Activated T-cell treated with anti-CD3 and anti-CD28 coated beads for 48 hours (primary cell): ENCODE measurements around the gene RGS14.
"Not testable (repeated sequence)": the region's sequence is repeated elsewhere in the genome, so short reads cannot be mapped to it uniquely, and the experiment has no call there.

ENCODE experiments used
- DNase-seq: peaks from one replicate; pipeline ENCODE4 v3.0.0-alpha.2; 2020; ENCODE audit warnings: low read depth

RGS14 gene

GRCh38 chr5:177346820-177347219 is 10.9 kb upstream of the RGS14 start:
- DNase-seq: no peak

- no peak for DNase-seq
Measured at GRCh38 chr5:177347699-177348098, 10.0 kb upstream of the RGS14 start.

GRCh38 chr5:177349362-177349647 is 8.4 kb upstream of the RGS14 start:
- DNase-seq: no peak

- no peak for DNase-seq
Measured at GRCh38 chr5:177349762-177350161, 8.0 kb upstream of the RGS14 start.

- DNase-seq: no peak
Measured at GRCh38 chr5:177350776-177351391, 6.8 kb upstream of the RGS14 start.

GRCh38 chr5:177351392-177352329 is 6.1 kb upstream of the RGS14 start, which contains the start of gene LMAN2:
LMAN2 (minus strand) TSS chr5:177351668; CDS start chr5:177351647, 21 bp downstream.
- DNase-seq: peak; percentile 86

- DNase-seq: no peak
Measured at GRCh38 chr5:177353093-177353492, 4.6 kb upstream of the RGS14 start.

GRCh38 chr5:177354256-177354655 is 3.5 kb upstream of the RGS14 start:
- DNase-seq: no peak

- no peak for DNase-seq
Measured at GRCh38 chr5:177354711-177355110, 3.0 kb upstream of the RGS14 start.

GRCh38 chr5:177355162-177355867 is 2.4 kb upstream of the RGS14 start:
- no peak for DNase-seq

- no peak for DNase-seq
Measured at GRCh38 chr5:177355868-177356168, 1.9 kb upstream of the RGS14 start.

- DNase-seq: no peak
Measured at GRCh38 chr5:177356746-177357145, 978 bp upstream of the RGS14 start.

GRCh38 chr5:177357146-177357458 is 622 bp upstream of the RGS14 start:
- DNase-seq: no peak

GRCh38 chr5:177358370-177358819 is 671 bp downstream of the RGS14 start:
- no peak for DNase-seq

GRCh38 chr5:177359451-177359851 is 1.7 kb downstream of the RGS14 start:
- DNase-seq: no peak

GRCh38 chr5:177359860-177360259 is 2.1 kb downstream of the RGS14 start:
- DNase-seq: no peak

GRCh38 chr5:177360740-177361139 is 3.0 kb downstream of the RGS14 start:
- DNase-seq: not testable (repeated sequence)

GRCh38 chr5:177361418-177362291 is 3.9 kb downstream of the RGS14 start:
- DNase-seq: no peak

GRCh38 chr5:177362292-177362609 is 4.5 kb downstream of the RGS14 start:
- DNase-seq: no peak

GRCh38 chr5:177362610-177363507 is 5.1 kb downstream of the RGS14 start:
- DNase-seq: peak; percentile 68

- no peak for DNase-seq
Measured at GRCh38 chr5:177363565-177363964, 5.8 kb downstream of the RGS14 start.
